IPS-NIHi7 (cell line): Measurements from ENCODE around the gene ZNF273.

Experiments used
- DNase-seq: peaks from one replicate; pipeline ENCODE4 v3.0.0; 2012; ENCODE audit warnings: mixed read lengths; ENCODE audit errors: extremely low spot score

ZNF273 gene

GRCh38 chr7:64876792-64877713 lies 26.0 kb upstream of the ZNF273 start:
- peak; percentile 97 for DNase-seq

- DNase-seq: no peak
These were observed 25.1 kb upstream of the ZNF273 start for GRCh38 chr7:64877714-64878610.

GRCh38 chr7:64878684-64879083 lies 24.4 kb upstream of the ZNF273 start:
- DNase-seq: no peak

DNA sequence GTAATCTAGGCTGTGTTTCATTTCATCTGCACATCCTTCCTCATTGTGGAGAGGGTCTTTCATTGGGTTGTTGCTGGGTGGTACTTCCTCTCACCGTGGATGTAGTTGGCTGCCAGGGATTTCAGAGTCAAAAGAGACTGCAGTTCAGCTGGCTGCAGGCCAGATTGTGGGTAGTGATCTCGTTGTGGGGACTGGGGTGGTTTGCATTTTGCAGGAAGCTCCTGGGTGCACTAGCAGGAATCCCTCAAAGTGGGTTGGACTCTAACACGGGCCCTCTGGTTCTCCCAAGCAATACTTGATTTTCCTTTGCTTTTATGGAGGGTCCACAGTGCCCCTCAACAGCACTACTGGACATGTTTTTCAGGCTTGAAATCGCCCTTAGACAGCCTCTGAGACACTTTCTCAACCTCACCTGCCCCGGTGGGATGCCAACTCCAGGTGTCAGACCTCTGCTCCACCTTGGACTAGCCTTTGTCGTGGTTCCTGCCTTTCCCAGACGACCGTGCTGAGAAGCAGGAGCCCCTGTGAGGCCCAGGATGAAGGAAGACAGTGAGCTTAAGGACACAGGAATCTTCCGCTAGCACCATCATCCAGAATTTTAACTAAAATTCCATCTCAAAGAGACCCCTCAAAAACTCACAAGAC lies 23.9 kb upstream of the ZNF273 start:
- DNase-seq: no peak

DNA sequence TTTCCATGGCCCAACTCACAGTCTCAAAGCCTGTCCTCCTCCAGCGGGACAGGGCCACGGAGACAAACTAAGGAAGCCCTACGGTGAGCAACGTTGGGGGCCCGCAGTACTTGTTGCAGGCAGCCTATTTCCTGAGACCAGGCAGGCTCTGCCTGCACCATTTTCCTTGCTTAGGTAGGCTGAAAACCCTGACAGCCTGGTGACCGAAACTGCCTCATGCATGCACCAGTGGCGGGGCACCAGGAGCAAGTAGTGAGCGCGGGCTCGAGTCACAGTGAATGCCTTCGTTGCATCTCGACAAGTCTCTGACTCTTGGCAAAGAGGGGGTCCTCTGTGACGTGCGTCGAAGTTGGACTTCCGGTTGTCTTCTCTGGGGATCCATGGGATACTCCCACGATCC lies 23.3 kb upstream of the ZNF273 start:
- no peak for DNase-seq

GRCh38 chr7:64880322-64881297 lies 22.5 kb upstream of the ZNF273 start:
- no peak for DNase-seq

DNA sequence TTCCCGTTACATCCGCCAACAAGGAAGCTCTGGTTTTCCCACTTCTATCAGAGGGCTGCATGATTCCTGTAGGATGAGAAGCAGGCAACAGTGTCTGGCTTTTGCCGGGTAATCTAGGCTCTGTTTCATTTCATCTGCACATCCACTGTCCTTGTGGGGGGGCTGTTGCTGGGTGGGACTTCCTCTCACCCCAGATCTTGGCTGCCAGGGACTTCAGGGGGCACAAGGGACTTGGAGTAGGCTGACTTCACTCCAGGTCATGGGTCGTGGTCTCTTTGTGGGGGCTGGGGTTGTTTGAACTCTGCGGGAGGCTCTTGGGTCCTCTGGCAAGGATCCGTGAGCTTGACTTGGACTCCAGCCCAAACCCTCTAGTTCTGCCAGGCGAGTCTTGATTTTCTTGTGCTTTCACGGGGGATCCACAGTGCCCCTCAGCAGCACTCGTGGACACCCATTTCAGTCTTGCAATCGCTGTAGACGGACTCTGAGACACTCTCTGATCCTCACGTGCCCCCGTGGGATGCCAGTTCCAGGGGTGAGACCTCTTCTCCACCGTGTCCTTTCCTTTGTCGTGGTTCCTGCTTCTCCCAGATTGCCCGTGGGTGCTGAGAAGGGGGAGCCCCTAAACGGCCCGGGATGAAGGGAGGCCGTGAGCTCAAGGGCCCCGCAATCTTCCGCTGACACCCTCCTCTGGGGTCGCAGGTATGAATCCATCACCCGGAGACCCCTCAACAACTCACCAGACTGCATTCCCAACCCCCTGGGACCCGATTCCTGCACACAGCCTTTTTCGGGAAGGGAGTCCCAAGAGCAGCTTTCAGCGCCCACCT lies 21.4 kb upstream of the ZNF273 start:
- no peak for DNase-seq

DNA sequence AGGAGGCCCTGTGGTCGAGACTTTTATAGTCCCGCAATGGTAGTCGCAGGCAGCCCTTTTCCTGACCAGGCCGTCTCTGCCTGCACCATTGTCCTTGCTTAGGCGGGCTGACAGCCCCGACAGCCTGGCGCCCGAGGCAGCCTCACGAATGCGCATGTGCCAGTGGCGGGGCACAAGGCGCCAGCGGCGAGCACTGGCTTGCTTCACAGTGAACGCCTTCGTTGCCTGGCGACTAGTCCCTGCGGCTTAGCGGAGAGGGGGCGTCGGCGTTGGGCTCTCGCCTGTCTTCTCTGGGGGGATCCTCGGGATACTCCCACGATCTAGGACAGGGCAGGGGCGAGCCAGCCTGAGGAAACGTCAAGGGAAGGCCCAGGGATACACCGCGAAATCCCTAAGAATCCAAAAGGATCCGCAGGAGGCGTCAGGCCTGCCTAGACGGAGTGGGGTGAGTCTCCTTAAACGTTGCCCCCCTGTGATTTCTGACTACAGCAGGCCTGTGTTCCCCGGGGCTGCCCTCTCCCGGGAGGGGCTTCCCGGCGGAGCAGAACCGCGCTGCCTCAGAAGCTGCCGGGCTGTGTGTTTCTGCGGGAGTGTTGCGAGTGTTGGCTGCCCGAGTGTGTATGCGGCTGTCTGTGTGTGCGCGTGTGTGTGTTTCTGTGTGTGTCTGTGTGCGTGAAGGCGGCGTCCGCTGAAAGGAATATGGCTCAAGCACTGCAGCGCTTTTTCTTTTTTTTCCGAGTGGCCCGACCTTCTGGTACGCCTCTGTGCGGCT lies 20.5 kb upstream of the ZNF273 start:
- DNase-seq: peak; percentile 82

GRCh38 chr7:64883113-64883905 lies 19.8 kb upstream of the ZNF273 start:
- no peak for DNase-seq

DNA sequence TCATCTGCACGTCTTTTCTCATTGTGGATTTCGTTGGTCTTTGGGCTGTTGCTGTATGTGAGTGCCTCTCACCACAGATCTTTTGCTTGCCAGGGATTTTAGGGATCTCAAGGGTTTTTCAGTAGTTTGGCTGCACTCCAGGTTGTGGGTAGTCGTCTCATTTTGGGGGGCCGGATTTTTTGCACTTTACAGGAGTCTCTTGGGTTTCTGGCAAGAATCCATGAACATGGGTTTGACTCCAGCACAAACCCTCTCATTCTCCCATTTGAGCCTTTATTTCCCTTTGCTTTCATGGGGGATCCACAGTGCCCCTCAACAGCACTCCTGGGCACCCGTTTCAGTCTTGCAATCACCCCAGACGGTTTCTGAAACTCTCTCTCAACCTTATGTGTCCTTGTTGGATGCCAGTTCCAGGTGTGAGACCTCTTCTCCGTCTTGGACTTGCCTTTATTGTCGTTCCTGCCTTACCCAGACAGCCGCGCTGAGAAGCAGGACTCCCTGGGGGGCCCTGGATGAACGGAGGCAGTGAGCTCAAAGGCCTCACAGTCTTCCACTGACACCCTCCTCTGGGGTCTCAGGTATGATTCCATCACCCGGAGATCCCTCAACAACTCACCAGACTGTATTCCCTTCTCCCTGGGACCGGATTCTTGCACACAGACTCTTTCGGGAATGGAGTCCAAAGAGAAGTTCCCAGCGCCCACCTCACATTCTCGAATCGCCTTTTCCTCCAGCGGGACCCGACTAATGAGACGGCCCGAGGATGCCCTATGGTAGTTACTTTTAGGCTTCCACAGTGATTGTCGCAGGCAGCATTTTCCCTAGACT lies 18.8 kb upstream of the ZNF273 start:
- no peak for DNase-seq

GRCh38 chr7:64884913-64885370 lies 18.1 kb upstream of the ZNF273 start:
- no peak for DNase-seq

DNA sequence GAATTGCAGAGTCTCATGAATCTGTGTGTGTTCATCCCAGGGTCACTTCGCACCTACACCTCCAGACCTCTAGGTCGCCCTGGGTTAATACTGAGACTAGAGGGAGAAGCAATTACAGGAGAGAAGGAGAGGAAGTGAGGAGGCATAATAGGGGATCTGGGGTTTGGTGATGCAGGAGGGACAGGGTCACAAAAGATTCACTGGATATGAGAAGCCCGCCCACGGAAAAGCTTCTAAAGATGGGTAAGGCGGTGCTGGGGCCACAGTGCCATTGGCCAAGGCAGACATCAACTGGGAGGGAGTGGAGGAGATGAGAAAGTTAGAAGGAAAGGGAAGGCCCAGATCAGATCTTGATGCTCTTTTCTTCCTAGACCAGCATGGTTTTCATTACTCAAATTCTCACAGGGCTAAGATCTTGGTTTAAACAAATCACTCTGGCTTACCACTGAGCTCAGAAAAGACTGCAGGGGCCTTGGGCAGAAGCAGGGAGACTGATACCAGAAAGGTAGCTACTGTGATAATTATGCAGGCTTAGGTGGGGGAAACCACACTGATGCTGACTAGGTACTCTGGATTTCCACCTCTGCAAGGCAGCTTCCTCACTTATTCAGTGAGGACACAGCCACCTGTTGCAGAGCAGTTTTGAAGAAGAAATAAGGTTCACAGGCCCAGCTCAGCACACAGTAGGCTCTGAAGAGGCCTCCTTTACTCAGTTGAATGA lies 17.4 kb upstream of the ZNF273 start:
- DNase-seq: no peak

DNA sequence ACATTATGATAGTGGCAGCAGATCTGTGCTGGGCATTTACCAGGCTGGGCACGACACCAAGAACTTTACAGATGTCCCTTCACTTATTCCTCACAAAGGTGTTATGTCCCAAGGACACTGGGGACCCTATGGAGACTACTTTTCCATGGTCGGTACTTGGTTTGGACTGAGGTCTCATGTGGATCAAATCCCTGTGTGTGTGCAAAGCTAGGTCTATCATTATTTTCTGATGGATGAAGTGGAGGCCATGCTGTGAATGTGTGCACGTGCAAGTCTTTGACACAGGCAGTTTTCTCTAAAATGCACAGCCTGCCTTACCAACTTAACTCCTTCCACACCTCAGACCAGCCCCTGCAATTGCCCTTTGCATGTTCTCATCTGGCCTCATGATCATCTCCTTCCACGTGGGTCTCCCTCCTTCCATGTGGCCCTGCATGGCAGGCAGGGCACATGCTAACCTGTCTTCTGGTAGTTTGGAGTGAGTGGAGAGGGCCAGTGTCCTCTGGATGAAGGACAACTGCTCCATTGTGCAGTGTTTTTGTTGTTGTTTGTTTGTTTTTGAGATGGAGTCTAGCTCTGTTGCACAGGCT lies 16.0 kb upstream of the ZNF273 start:
- no peak for DNase-seq

- DNase-seq: peak; percentile 84
These were observed 15.1 kb upstream of the ZNF273 start for GRCh38 chr7:64887756-64888508.

- DNase-seq: no peak
These were observed 14.5 kb upstream of the ZNF273 start for GRCh38 chr7:64888561-64888900.
